Neural crest cell (in vitro differentiated cells): ENCODE data around the gene CXCL10. TPM values are rescaled to one million over a fixed set of nuclear protein-coding genes. Genes with fewer than 3 reads are reported as not detected.

Experiments used
- DNase-seq: peaks from one replicate; pipeline ENCODE4 v3.0.0; 2021; ENCODE audit warnings: low read depth, mixed read lengths, low spot score
- H3K27ac Mint-ChIP-seq: one replicate; pipeline ENCODE4 v1.8.0; 2021; ENCODE audit warnings: mild to moderate bottlenecking, mixed read lengths; ENCODE audit not compliant: unreplicated experiment
- H3K27me3 Mint-ChIP-seq: 2 replicates; pipeline ENCODE4 v1.8.0; 2021; ENCODE audit warnings: low read depth, mild to moderate bottlenecking, mixed read lengths
- H3K36me3 Mint-ChIP-seq: 2 replicates; pipeline ENCODE4 v1.8.0; 2021; ENCODE audit warnings: low read depth, mild to moderate bottlenecking, mixed read lengths
- H3K4me1 Mint-ChIP-seq: 2 replicates; pipeline ENCODE4 v1.8.0; 2021; ENCODE audit warnings: mixed read lengths
- H3K4me3 Mint-ChIP-seq: one replicate; pipeline ENCODE4 v1.8.0; 2021; ENCODE audit warnings: mild to moderate bottlenecking, mixed read lengths
- H3K9me3 Mint-ChIP-seq: 2 replicates; pipeline ENCODE4 v1.8.0; 2021; ENCODE audit warnings: mixed read lengths
- CTCF ChIP-seq: fragments of 200-600 bp; sonication (generic); conservative IDR thresholded peaks from 2 replicates; pipeline ENCODE4 v1.5.0; 2021; ENCODE audit warnings: antibody characterized with exemption, mild to moderate bottlenecking
- total RNA-seq: library from RNA; stranded (reverse); gene quantifications from 2 replicates; pipeline ENCODE4 v1.2.1, GENCODE V29; 2021

Gene CXCL10
- total RNA-seq, 1 donor from 2014 or later = not detected

GRCh38 chr4:75992462-75992861, 30.8 kb downstream of the CXCL10 start:
- no peak for TF ChIP-seq CTCF
- peak overlapping the region; percentile 41 for H3K4me3 Mint-ChIP-seq
- H3K27ac Mint-ChIP-seq = no peak overlapping the region
- H3K36me3 Mint-ChIP-seq = peaks cover 7% of the 10 kb centered on the region
- DNase-seq = no peak
- H3K4me1 Mint-ChIP-seq = peaks cover 27% of the 10 kb centered on the region
- no peaks in the 10 kb centered on the region for H3K9me3 Mint-ChIP-seq
- H3K27me3 Mint-ChIP-seq = peaks cover 24% of the 10 kb centered on the region

- peaks cover 21% of the 10 kb centered on the region for H3K27me3 Mint-ChIP-seq
- H3K27ac Mint-ChIP-seq = peak overlapping the region; percentile 15
- peaks cover 27% of the 10 kb centered on the region for H3K4me1 Mint-ChIP-seq
- no peak for DNase-seq
- H3K4me3 Mint-ChIP-seq = peak overlapping the region; percentile 98
- TF ChIP-seq CTCF = no peak
- H3K9me3 Mint-ChIP-seq = no peaks in the 10 kb centered on the region
- H3K36me3 Mint-ChIP-seq = peaks cover 7% of the 10 kb centered on the region
These were observed 33.3 kb downstream of the CXCL10 start for GRCh38 chr4:75989846-75990528.

GRCh38 chr4:75985116-75985515, 38.2 kb downstream of the CXCL10 start:
- no peaks in the 10 kb centered on the region for H3K27me3 Mint-ChIP-seq
- H3K4me1 Mint-ChIP-seq = peaks cover 21% of the 10 kb centered on the region
- no peaks in the 10 kb centered on the region for H3K9me3 Mint-ChIP-seq
- no peak for TF ChIP-seq CTCF
- DNase-seq = no peak
- peaks cover 19% of the 10 kb centered on the region for H3K36me3 Mint-ChIP-seq
- no peak overlapping the region for H3K4me3 Mint-ChIP-seq
- no peak overlapping the region for H3K27ac Mint-ChIP-seq

- DNase-seq = no peak
- Mint-ChIP-seq H3K4me3 (no peak overlapping the region), H3K36me3 (peaks cover 32% of the 10 kb centered on the region), H3K27me3 (no peaks in the 10 kb centered on the region), H3K4me1 (no peaks in the 10 kb centered on the region), H3K9me3 (no peaks in the 10 kb centered on the region), H3K27ac (peak overlapping the region; percentile 10)
- TF ChIP-seq CTCF = no peak
These were observed 42.7 kb downstream of the CXCL10 start for GRCh38 chr4:75980576-75980975.

GRCh38 chr4:75976177-75976576, 47.1 kb downstream of the CXCL10 start:
- no peak for DNase-seq
- Mint-ChIP-seq H3K4me3 (no peak overlapping the region), H3K36me3 (peaks cover 37% of the 10 kb centered on the region), H3K27ac (no peak overlapping the region), H3K9me3 (no peaks in the 10 kb centered on the region), H3K27me3 (no peaks in the 10 kb centered on the region), H3K4me1 (no peaks in the 10 kb centered on the region)
- TF ChIP-seq CTCF = no peak
